ENCODE results near the gene HOXC11.

DNA sequence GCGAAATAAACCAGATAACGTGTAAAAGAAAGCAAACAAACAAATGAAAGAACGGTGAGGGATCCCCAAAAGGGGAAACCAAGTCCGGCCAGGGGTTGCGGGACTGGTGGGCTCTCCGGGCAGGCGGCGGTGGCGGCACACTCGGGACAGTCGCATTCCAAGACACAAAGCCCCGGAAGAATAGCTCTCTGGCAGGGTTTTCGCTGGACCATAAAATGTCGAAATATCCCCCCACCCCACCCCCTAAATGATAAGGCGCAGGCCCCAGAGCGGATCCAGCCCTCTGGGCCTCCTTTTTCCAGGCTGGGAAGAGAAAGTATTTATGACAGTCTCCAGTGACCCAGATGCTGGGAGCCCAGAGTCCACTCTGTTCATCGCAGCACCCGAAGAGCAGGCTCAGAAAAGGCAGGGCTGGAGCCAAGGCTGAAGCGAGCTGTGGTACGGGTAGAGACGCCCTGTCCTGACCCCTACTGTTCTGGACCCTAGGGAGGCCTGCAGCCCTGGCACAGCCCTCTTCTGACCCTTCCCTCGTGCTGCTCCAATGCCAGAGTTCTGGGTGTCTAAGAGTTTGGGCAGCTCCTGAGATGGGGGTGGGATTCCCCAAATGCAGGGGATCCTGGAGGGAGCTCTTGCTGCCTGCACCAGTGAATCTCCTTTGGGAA is 33.8 kb downstream of the HOXC11 start:
- TF ChIP-seq YY1 (IDR thresholded peaks at IDR 0.05; ENCODE audit: insufficient read depth, insufficient read length) (no peak), ZNF274 (IDR thresholded peaks at IDR 0.05; ENCODE audit: low read depth, low read length) (no peak), SUZ12 (IDR thresholded peaks at IDR 0.05; ENCODE audit: extremely low read depth, insufficient read depth, insufficient read length) (no peak)
